ENCODE results near the gene TMEM181. TPM values are rescaled to one million over a fixed set of nuclear protein-coding genes. Genes with fewer than 3 reads are reported as not detected.
A peak's percentile ranks its signal among the peaks of the same experiment; 100 is the strongest.
"Not testable (repeated sequence)": the region's sequence is repeated elsewhere in the genome, so short reads cannot be mapped to it uniquely, and the experiment has no call there.

Gene TMEM181
- total RNA-seq, 3 donors from 2014 or later, result 17.0 to 29.3 (median 28.5) TPM

GRCh38 chr6:158517038-158517437 is 42.9 kb upstream of the TMEM181 start:
- no peaks in the 10 kb centered on the region for H3K9me3 ChIP-seq
- H3K27ac ChIP-seq, result no peak overlapping the region
- H3K27me3 ChIP-seq, result no peaks in the 10 kb centered on the region
- DNase-seq (ENCODE audit: low spot score in 2 of 2), result no peak
- intact Hi-C loops (cut with DNase I; ENCODE audit: low total_unique reads), result no loop called here
- H3K4me3 ChIP-seq, result no peak overlapping the region
- H3K36me3 ChIP-seq, result no peaks in the 10 kb centered on the region
- no peaks in the 10 kb centered on the region for H3K4me1 ChIP-seq
- no peak for TF ChIP-seq POLR2AphosphoS5 (IDR thresholded peaks at IDR 0.05)
- no peak for TF ChIP-seq POLR2A (IDR thresholded peaks at IDR 0.05)
- TF ChIP-seq CTCF (IDR thresholded peaks at IDR 0.05), result no peak

- Histone ChIP-seq H3K4me1 (no peaks in the 10 kb centered on the region), H3K4me3 (no peak overlapping the region), H3K36me3 (no peaks in the 10 kb centered on the region), H3K9me3 (no peaks in the 10 kb centered on the region), H3K27me3 (no peaks in the 10 kb centered on the region), H3K27ac (no peak overlapping the region)
- no peak for TF ChIP-seq POLR2AphosphoS5 (IDR thresholded peaks at IDR 0.05)
- TF ChIP-seq POLR2A (IDR thresholded peaks at IDR 0.05), result no peak
- TF ChIP-seq CTCF (IDR thresholded peaks at IDR 0.05), result no peak
- intact Hi-C loops (cut with DNase I; ENCODE audit: low total_unique reads), result no loop called here
- DNase-seq (ENCODE audit: low spot score in 2 of 2), result no peak
Measured at GRCh38 chr6:158517581-158517980, 42.3 kb upstream of the TMEM181 start.

- intact Hi-C loops (cut with DNase I; ENCODE audit: low total_unique reads), result no loop called here
- peak in 1 of 2 donors; percentile 29 for DNase-seq (ENCODE audit: low spot score in 2 of 2)
- Histone ChIP-seq H3K9me3 (no peaks in the 10 kb centered on the region), H3K4me1 (no peaks in the 10 kb centered on the region), H3K27ac (peak overlapping the region in 1 of 2 donors; percentile 57), H3K4me3 (peak overlapping the region; percentile 11 to 59 (median 36)), H3K36me3 (no peaks in the 10 kb centered on the region), H3K27me3 (no peaks in the 10 kb centered on the region)
- TF ChIP-seq POLR2AphosphoS5 (IDR thresholded peaks at IDR 0.05) (no peak), CTCF (IDR thresholded peaks at IDR 0.05) (peak in 2 of 3 donors; percentile 44 to 46)
Measured at GRCh38 chr6:158518191-158519127, 41.4 kb upstream of the TMEM181 start.

GRCh38 chr6:158519300-158519699 is 40.6 kb upstream of the TMEM181 start:
- intact Hi-C loops (cut with DNase I; ENCODE audit: low total_unique reads), result no loop called here
- no peaks in the 10 kb centered on the region for H3K36me3 ChIP-seq
- no peak for TF ChIP-seq POLR2AphosphoS5 (IDR thresholded peaks at IDR 0.05)
- H3K9me3 ChIP-seq, result peaks cover 0 to 7% of the 10 kb centered on the region in 2 donors
- H3K27me3 ChIP-seq, result no peaks in the 10 kb centered on the region
- no peak for DNase-seq (ENCODE audit: low spot score in 2 of 2)
- H3K4me1 ChIP-seq, result no peaks in the 10 kb centered on the region
- H3K27ac ChIP-seq, result no peak overlapping the region
- H3K4me3 ChIP-seq, result no peak overlapping the region

- Histone ChIP-seq H3K27ac (no peak overlapping the region), H3K4me3 (no peak overlapping the region), H3K36me3 (no peaks in the 10 kb centered on the region), H3K4me1 (no peaks in the 10 kb centered on the region), H3K9me3 (peaks cover 0 to 7% of the 10 kb centered on the region in 2 donors), H3K27me3 (no peaks in the 10 kb centered on the region)
- intact Hi-C loops (cut with DNase I; ENCODE audit: low total_unique reads), result no loop called here
- TF ChIP-seq POLR2A (IDR thresholded peaks at IDR 0.05) (no peak), CTCF (IDR thresholded peaks at IDR 0.05) (no peak), POLR2AphosphoS5 (IDR thresholded peaks at IDR 0.05) (no peak)
- no peak for DNase-seq (ENCODE audit: low spot score in 2 of 2)
Measured at GRCh38 chr6:158519761-158520160, 40.1 kb upstream of the TMEM181 start.

GRCh38 chr6:158520975-158521374 is 38.9 kb upstream of the TMEM181 start:
- H3K4me3 ChIP-seq; DNase-seq (ENCODE audit: low spot score in 2 of 2); intact Hi-C loops (cut with DNase I; ENCODE audit: low total_unique reads): not testable (repeated sequence)

More at GRCh38 chr6:158520975-158521374, 38.9 kb upstream of the TMEM181 start:
- H3K9me3 ChIP-seq, H3K36me3 ChIP-seq, H3K4me1 ChIP-seq, H3K27ac ChIP-seq, H3K27me3 ChIP-seq: not testable (repeated sequence)

Measured in breast epithelium (tissue), 4 donors.